Measurements from ENCODE around the gene ZFP90. TPM values are rescaled to one million over a fixed set of nuclear protein-coding genes. Genes with fewer than 3 reads are reported as not detected.

ZFP90 gene
- total and polyA plus RNA-seq, 9 of the 15 experiments (the other 6 are each of a cell fraction or from before 2014, with no cell fraction given), result 0.66 to 2.9 (median 2.3) TPM

GRCh38 chr16:68490829-68491575 is 48.1 kb upstream of the ZFP90 start:
- H3K4me2 ChIP-seq (ENCODE audit: insufficient read depth, low read length), result no peak overlapping the region
- intact Hi-C loops (cut with micrococcal nuclease) (no loop called here), in situ Hi-C loops (cut with MboI) (no loop called here)
- H3K9me3 ChIP-seq (replicated peaks; ENCODE audit: control insufficient read depth, insufficient read depth, low read depth, low read length), result no peaks in the 10 kb centered on the region
- no peak overlapping the region for H3K27ac ChIP-seq (ENCODE audit: extremely low read depth, low read depth, low read length)
- no peak overlapping the region for H2AFZ ChIP-seq (ENCODE audit: low read depth, low read length)
- BruUV-seq (replicated peaks), result no TSS peak
- no peaks in the 10 kb centered on the region for H3K79me2 ChIP-seq (ENCODE audit: control insufficient read depth, insufficient read depth, low read length)
- 2% methylated on average over 13 of the region's 13 CpGs for WGBS (ENCODE audit: insufficient coverage, low coverage, missing lambda C conversion rate)
- H3K9ac ChIP-seq (ENCODE audit: insufficient read depth in 1 of 2, low read depth in 2 of 2, low read length in 2 of 2), result no peak overlapping the region
- H3K27me3 ChIP-seq (ENCODE audit: control insufficient read depth in 2 of 2, insufficient read depth in 2 of 2, low read length in 2 of 2), result peaks cover 0 to 18% of the 10 kb centered on the region in 2 experiments; a peak in 3 of 5 replicates
- DNase-seq (ENCODE audit: extremely low read depth in 1 of 4, low spot score in 3 of 4) (no peak), ATAC-seq (no peak), FAIRE-seq (no peak)
- TF ChIP-seq CBFA2T3 (IDR thresholded peaks at IDR 0.05) (no peak), HMGXB4 (CRISPR knock-in tag; IDR thresholded peaks at IDR 0.05) (no peak), NFE2 (IDR thresholded peaks at IDR 0.05; ENCODE audit: low read depth) (no peak)
- no peaks in the 10 kb centered on the region for H3K9me1 ChIP-seq (ENCODE audit: control insufficient read depth, insufficient read depth, low read length)
- CTCF ChIA-PET (ENCODE audit: low intra/inter-chr PET ratio), result no interaction called here
- POLR2A ChIA-PET, result interaction anchor here (0.6 kb wide), 1 partner anchor 84 kb away, joined by 3 read pairs; no protein-coding TSS in a partner anchor
- no peak overlapping the region for H3K4me3 ChIP-seq
- no peaks in the 10 kb centered on the region; the same call in 1 of the 2 replicates for H4K20me1 ChIP-seq (replicated peaks; ENCODE audit: control insufficient read depth, insufficient read depth, low read length)
- no peaks in the 10 kb centered on the region for H3K4me1 ChIP-seq (replicated peaks in 1 of 2; ENCODE audit: control insufficient read depth in 2 of 2, insufficient read depth in 2 of 2, low read length in 2 of 2)
- no peaks in the 10 kb centered on the region for H3K36me3 ChIP-seq (ENCODE audit: control insufficient read depth, insufficient read depth, low read length)

Measured in K562 (cell line).